ENCODE results near the gene CFAP61. TPM values are rescaled to one million over a fixed set of nuclear protein-coding genes. Genes with fewer than 3 reads are reported as not detected.

Gene CFAP61
- total and polyA plus RNA-seq, 8 donors = 0.95 to 5.3 (median 3.2) TPM; not detected in 1

DNA sequence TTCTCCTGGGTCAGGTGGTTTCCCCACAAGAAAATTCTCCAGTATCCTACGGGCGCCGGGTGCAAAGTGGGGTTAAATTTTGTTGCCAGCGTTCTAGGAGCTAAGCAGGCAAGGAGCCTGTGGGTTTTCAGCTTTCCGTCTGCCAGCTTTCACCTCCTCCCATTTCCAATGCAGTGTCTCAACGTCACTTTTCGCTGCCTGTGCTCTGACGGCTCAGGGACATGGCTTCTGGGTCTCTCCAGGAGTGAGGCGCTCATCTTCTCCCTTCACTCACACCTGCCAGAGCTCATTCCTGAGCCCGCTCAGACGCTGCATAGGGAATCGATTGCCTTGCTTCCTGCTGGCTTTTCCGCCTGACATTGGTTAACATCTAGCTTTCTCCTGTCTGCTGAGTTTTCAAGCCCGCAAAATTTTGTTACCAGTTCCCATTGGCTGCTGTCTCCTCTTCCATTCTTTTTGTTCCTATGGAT lies 42.5 kb upstream of the CFAP61 start:
- no peaks in the 10 kb centered on the region for H3K36me3 ChIP-seq
- peak overlapping the region in 1 of 2 donors; percentile 42 for H3K27ac ChIP-seq
- H3K9me3 ChIP-seq = no peaks in the 10 kb centered on the region
- no peak overlapping the region for H3K4me3 ChIP-seq
- H3K27me3 ChIP-seq = no peaks in the 10 kb centered on the region
- no peak for ATAC-seq
- DNase-seq = no peak
- intact Hi-C loops (cut with DNase I) = loop anchor here in 1 of 2 donors (10.0 kb wide), 1 partner anchor 315 kb away; no protein-coding TSS in a partner anchor
- TF ChIP-seq, protein P1, sequence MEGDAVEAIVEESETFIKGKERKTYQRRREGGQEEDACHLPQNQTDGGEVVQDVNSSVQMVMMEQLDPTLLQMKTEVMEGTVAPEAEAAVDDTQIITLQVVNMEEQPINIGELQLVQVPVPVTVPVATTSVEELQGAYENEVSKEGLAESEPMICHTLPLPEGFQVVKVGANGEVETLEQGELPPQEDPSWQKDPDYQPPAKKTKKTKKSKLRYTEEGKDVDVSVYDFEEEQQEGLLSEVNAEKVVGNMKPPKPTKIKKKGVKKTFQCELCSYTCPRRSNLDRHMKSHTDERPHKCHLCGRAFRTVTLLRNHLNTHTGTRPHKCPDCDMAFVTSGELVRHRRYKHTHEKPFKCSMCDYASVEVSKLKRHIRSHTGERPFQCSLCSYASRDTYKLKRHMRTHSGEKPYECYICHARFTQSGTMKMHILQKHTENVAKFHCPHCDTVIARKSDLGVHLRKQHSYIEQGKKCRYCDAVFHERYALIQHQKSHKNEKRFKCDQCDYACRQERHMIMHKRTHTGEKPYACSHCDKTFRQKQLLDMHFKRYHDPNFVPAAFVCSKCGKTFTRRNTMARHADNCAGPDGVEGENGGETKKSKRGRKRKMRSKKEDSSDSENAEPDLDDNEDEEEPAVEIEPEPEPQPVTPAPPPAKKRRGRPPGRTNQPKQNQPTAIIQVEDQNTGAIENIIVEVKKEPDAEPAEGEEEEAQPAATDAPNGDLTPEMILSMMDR (IDR thresholded peaks at IDR 0.05) = no peak
- H3K4me1 ChIP-seq = peaks cover 9 to 37% of the 10 kb centered on the region in 2 donors

DNA sequence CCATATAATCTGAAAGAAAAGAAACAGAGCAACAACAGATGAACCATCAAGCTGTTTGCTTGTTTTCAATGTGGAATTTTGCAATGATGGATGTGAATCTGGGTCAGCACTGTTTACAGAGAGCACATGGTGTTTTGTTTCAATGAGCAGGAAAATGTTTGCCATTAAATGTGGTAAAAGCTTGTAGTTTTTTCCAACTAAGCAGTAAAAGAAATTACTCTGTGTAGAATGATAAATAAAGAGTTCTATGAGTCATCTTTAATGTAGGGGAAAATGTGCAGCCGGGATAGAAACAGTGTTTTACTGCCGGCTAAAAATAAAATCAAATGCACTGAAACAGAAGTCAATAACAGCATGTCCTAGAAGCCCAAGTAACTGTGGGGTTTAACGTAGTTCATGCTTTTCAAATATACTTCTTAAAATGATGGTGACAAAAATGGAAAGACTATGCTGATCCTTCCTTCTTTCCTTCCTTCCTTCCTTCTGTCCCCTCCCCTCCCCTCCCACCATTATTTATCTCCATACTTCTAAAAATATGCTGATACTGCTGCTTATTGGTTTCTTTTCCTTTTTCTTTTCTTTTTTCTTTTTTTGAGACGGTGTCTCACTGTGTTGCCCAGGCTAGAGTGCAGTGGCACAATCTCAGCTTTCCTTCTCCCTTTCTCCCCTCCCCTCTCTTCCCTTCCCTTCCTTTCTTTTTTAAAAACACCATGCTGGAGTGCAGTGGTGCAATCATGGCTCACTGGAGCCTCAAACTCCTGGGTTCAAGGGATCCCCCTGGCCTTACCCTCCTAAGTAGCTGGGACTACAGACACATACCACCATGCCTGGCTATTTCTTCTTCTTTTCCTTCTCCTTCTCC lies 41.5 kb upstream of the CFAP61 start:
- peak; percentile 27 for ATAC-seq
- TF ChIP-seq, protein P1 (IDR thresholded peaks at IDR 0.05) = no peak
- H3K4me1 ChIP-seq = peaks cover 9 to 34% of the 10 kb centered on the region in 2 donors
- no peaks in the 10 kb centered on the region for H3K9me3 ChIP-seq
- intact Hi-C loops (cut with DNase I) = no loop called here
- H3K4me3 ChIP-seq = no peak overlapping the region
- DNase-seq = peak in 2 of 4 donors; percentile 77 to 78
- no peaks in the 10 kb centered on the region for H3K27me3 ChIP-seq
- H3K36me3 ChIP-seq = no peaks in the 10 kb centered on the region
- H3K27ac ChIP-seq = peak overlapping the region; percentile 42 to 57

DNA sequence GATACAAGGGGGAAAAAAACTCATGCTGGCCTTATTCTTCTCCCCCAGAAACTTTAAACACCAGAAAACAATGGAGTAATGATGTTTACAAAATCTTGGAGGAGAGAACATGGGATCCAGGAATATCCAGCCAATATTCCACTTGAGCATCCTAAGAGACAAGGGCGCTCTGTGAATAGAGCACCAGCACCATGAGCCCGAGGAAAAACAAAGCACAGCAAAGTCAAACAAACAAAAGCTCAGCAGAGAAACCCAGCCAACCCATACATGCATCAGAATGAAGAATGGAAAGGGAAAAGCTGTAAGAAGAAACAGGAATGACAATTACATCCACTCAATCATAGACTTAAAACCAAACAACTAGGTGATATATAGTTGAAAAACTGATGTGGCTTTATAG lies 39.8 kb upstream of the CFAP61 start:
- intact Hi-C loops (cut with DNase I) = no loop called here
- no peaks in the 10 kb centered on the region for H3K27me3 ChIP-seq
- no peak for ATAC-seq

DNA sequence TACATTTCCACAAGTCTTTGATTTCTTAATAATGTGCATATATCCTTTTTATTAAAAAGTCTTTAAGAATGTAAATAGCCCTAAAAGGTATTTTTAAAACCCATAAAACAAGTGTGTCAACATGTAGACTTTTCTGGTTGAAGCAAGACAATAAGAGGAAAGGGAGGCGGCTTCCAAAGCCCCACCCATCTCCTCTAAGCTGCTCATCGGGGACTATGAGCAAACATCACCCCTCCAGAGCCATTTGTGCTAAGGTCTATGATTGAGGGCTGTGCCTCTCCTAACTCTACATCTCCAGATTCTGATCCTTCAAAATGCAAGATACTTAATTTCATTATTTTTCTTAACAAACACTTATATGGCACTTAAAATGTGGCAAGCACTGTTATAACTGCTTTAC lies 37.7 kb upstream of the CFAP61 start:
- H3K27ac ChIP-seq = peak overlapping the region; percentile 20 to 21
- H3K36me3 ChIP-seq = no peaks in the 10 kb centered on the region
- peak; percentile 64 for ATAC-seq
- DNase-seq = no peak
- TF ChIP-seq, protein P1 (IDR thresholded peaks at IDR 0.05) = no peak
- H3K27me3 ChIP-seq = no peaks in the 10 kb centered on the region
- peaks cover 16 to 57% of the 10 kb centered on the region in 2 donors for H3K4me1 ChIP-seq
- H3K4me3 ChIP-seq = no peak overlapping the region
- intact Hi-C loops (cut with DNase I) = no loop called here
- no peaks in the 10 kb centered on the region for H3K9me3 ChIP-seq

More for the DNA sequence above, 39.8 kb upstream of the CFAP61 start:
- Histone ChIP-seq H3K27ac (no peak overlapping the region), H3K36me3 (no peaks in the 10 kb centered on the region), H3K4me3 (no peak overlapping the region), H3K9me3 (no peaks in the 10 kb centered on the region), H3K4me1 (peaks cover 9 to 42% of the 10 kb centered on the region in 2 donors)
- DNase-seq = no peak
- TF ChIP-seq, protein P1 (IDR thresholded peaks at IDR 0.05) = no peak

All from left lung (tissue), 10 donors.